ENCODE data around the gene AKR1B15.

DNA sequence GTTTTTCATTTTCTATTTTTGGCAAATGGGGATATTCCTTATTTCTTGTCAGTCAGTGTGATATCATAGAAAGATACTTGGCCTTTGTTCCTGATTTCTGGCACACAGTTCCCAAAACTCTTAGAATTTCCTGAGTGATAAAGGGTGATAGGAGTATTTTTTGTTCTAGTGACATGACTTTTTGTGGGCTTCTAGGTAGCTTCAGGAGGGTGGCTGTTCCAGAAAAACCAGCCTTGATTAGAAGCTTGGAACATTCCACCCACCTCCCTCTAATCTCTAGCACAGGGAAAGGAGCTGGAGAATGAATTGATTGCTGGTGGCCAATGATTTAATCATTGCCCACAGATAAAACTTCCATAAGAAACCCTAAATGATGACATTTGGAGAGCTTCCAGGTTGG, 80.5 kb downstream of the AKR1B15 start:
- TF ChIP-seq, protein P1, sequence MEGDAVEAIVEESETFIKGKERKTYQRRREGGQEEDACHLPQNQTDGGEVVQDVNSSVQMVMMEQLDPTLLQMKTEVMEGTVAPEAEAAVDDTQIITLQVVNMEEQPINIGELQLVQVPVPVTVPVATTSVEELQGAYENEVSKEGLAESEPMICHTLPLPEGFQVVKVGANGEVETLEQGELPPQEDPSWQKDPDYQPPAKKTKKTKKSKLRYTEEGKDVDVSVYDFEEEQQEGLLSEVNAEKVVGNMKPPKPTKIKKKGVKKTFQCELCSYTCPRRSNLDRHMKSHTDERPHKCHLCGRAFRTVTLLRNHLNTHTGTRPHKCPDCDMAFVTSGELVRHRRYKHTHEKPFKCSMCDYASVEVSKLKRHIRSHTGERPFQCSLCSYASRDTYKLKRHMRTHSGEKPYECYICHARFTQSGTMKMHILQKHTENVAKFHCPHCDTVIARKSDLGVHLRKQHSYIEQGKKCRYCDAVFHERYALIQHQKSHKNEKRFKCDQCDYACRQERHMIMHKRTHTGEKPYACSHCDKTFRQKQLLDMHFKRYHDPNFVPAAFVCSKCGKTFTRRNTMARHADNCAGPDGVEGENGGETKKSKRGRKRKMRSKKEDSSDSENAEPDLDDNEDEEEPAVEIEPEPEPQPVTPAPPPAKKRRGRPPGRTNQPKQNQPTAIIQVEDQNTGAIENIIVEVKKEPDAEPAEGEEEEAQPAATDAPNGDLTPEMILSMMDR (IDR thresholded peaks at IDR 0.05), result no peak
- TF ChIP-seq EP300 (IDR thresholded peaks at IDR 0.05) (no peak), NR3C1 (IDR thresholded peaks at IDR 0.05) (no peak), RFX5 (IDR thresholded peaks at IDR 0.05) (no peak), RAD21 (conservative IDR thresholded peaks at IDR 0.05 in 1 of 2, IDR thresholded peaks at IDR 0.05 in 1 of 2) (no peak), POLR2A (IDR thresholded peaks at IDR 0.05; ENCODE audit: low read length) (no peak), CHD2 (IDR thresholded peaks at IDR 0.05; ENCODE audit: low read length, partially characterized antibody) (no peak), MYC (IDR thresholded peaks at IDR 0.05; ENCODE audit: borderline replicate concordance, low read length) (no peak), MAZ (IDR thresholded peaks at IDR 0.05; ENCODE audit: borderline replicate concordance, low read depth, low read length) (no peak)
- TF ChIP-seq, protein P2, sequence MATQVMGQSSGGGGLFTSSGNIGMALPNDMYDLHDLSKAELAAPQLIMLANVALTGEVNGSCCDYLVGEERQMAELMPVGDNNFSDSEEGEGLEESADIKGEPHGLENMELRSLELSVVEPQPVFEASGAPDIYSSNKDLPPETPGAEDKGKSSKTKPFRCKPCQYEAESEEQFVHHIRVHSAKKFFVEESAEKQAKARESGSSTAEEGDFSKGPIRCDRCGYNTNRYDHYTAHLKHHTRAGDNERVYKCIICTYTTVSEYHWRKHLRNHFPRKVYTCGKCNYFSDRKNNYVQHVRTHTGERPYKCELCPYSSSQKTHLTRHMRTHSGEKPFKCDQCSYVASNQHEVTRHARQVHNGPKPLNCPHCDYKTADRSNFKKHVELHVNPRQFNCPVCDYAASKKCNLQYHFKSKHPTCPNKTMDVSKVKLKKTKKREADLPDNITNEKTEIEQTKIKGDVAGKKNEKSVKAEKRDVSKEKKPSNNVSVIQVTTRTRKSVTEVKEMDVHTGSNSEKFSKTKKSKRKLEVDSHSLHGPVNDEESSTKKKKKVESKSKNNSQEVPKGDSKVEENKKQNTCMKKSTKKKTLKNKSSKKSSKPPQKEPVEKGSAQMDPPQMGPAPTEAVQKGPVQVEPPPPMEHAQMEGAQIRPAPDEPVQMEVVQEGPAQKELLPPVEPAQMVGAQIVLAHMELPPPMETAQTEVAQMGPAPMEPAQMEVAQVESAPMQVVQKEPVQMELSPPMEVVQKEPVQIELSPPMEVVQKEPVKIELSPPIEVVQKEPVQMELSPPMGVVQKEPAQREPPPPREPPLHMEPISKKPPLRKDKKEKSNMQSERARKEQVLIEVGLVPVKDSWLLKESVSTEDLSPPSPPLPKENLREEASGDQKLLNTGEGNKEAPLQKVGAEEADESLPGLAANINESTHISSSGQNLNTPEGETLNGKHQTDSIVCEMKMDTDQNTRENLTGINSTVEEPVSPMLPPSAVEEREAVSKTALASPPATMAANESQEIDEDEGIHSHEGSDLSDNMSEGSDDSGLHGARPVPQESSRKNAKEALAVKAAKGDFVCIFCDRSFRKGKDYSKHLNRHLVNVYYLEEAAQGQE (IDR thresholded peaks at IDR 0.05), result no peak
